ENCODE measurements around the gene STARD3. TPM values are rescaled to one million over a fixed set of nuclear protein-coding genes. Genes with fewer than 3 reads are reported as not detected.
A peak's percentile ranks its signal among the peaks of the same experiment; 100 is the strongest.

STARD3 gene
- total RNA-seq, 4 donors from 2014 or later, result 44.5 to 73.6 (median 53.0) TPM

- Histone ChIP-seq H3K36me3 (no peaks in the 10 kb centered on the region), H3K9me3 (no peaks in the 10 kb centered on the region), H3K27me3 (no peaks in the 10 kb centered on the region), H3K4me3 (replicated peaks in 1 of 3) (no peak overlapping the region), H3K27ac (no peak overlapping the region), H3K4me1 (peaks cover 34 to 64% of the 10 kb centered on the region in 2 donors)
- WGBS, 2 donors, result 70 to 72% methylated on average over 4 of the region's 4 CpGs
- TF ChIP-seq POLR2A (IDR thresholded peaks at IDR 0.05), result no peak
- TF ChIP-seq CTCF (IDR thresholded peaks at IDR 0.05), result no peak
- intact Hi-C loops (cut with DNase I), result no loop called here
- DNase-seq, result no peak
Observed at GRCh38 chr17:39670746-39671145, 33.8 kb downstream of the STARD3 start.

GRCh38 chr17:39671651-39672521 lies 34.9 kb downstream of the STARD3 start:
- H3K4me1 ChIP-seq, result peaks cover 45 to 64% of the 10 kb centered on the region in 2 donors

DNA sequence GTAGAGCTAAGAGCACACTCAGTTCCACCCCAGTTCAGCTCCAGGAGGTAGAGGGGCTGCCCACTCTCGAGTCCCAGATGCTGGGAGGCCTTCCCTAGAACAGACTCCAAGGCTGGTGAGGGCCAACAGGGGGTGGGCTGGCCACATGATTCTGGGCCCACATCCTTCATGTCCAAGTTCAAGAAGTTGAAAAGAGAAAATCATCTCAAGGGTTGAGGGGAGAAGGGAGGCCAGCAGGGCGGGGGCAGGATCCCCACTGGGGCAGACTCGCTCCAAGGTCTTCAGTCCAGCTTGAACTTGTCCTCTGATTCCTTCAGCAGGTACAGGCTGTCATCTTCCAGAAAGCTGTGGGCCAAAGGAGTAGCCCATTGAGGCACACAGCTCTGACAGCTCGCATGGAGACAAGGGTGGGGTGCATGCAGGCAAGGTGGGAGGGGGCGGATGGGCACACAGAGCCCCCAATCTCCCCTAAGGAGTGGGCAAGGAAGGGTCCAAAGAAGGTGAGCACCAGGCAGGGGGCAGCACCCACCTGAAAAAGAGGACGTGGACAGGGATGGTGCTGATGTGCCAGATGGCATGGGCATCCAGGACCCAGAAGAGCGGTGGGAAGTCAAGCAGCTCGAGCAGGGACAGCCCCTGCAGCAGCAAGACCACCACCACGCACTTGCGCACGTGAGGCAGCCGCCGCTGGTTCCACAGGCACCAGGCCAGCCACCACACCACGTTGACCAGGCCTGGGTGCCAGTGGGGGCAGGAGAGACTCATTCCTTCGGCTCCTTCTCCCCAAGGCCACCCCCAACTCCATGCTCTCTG lies 35.8 kb downstream of the STARD3 start:
- Histone ChIP-seq H3K36me3 (no peaks in the 10 kb centered on the region), H3K27ac (peak overlapping the region in 1 of 3 donors; percentile 41), H3K4me1 (peaks cover 46 to 63% of the 10 kb centered on the region in 2 donors), H3K4me3 (replicated peaks in 1 of 3) (no peak overlapping the region), H3K9me3 (no peaks in the 10 kb centered on the region), H3K27me3 (no peaks in the 10 kb centered on the region)
- no peak for DNase-seq
- TF ChIP-seq POLR2A (IDR thresholded peaks at IDR 0.05) (no peak), CTCF (IDR thresholded peaks at IDR 0.05) (no peak)
- 82 to 84% methylated on average over 15 of the region's 15 CpGs for WGBS, 2 donors
- intact Hi-C loops (cut with DNase I), result no loop called here

More at GRCh38 chr17:39671651-39672521, 34.9 kb downstream of the STARD3 start:
- intact Hi-C loops (cut with DNase I), result no loop called here
- DNase-seq, result peak; percentile 68 to 80
- Histone ChIP-seq H3K4me3 (replicated peaks in 1 of 3) (no peak overlapping the region), H3K27me3 (no peaks in the 10 kb centered on the region), H3K36me3 (no peaks in the 10 kb centered on the region), H3K27ac (peak overlapping the region in 2 of 3 donors; percentile 33 to 41), H3K9me3 (no peaks in the 10 kb centered on the region)
- peak in 4 of 6 experiments; percentile 50 to 60 (median 56) for TF ChIP-seq CTCF (IDR thresholded peaks at IDR 0.05)
- TF ChIP-seq POLR2A (IDR thresholded peaks at IDR 0.05), result peak in 1 of 2 donors; percentile 15
- 29 to 30% methylated on average over 15 to 19 of the region's 19 CpGs for WGBS, 2 donors

GRCh38 chr17:39673335-39674081 lies 36.6 kb downstream of the STARD3 start:
- WGBS, 2 donors, result 77 to 93% methylated on average over 10 to 12 of the region's 13 CpGs
- H3K4me1 ChIP-seq, result peaks cover 46 to 63% of the 10 kb centered on the region in 2 donors
- H3K27ac ChIP-seq, result no peak overlapping the region
- H3K9me3 ChIP-seq, result no peaks in the 10 kb centered on the region
- no peak for TF ChIP-seq CTCF (IDR thresholded peaks at IDR 0.05)
- no peak for TF ChIP-seq POLR2A (IDR thresholded peaks at IDR 0.05)
- no peaks in the 10 kb centered on the region for H3K27me3 ChIP-seq
- H3K4me3 ChIP-seq (replicated peaks in 1 of 3), result no peak overlapping the region
- no peak for DNase-seq
- no peaks in the 10 kb centered on the region for H3K36me3 ChIP-seq
- intact Hi-C loops (cut with DNase I), result no loop called here
